Panc1 (cell line): ENCODE results near the gene C21orf91. TPM values are rescaled to one million over a fixed set of nuclear protein-coding genes. Genes with fewer than 3 reads are reported as not detected.

Experiments used
- ATAC-seq: fragments of 200-7000 bp; cut with Tn5 transposase; 2 replicates; pipeline ENCODE4 v1.9.1; 2020; ENCODE audit warnings: mild to moderate bottlenecking, moderate library complexity
- BruUV-seq: library from RNA; stranded (reverse); fragments of 400-500 nt; replicated peaks from 2 replicates; lab custom pipeline; 2021; lab: Mats Ljungman, UMichigan
- CTCF ChIA-PET: fragments of 300-600 bp; sonication (Branson Sonifier 250); formaldehyde crosslinking; loops from one replicate; lab custom pipeline; 2022; ENCODE audit warnings: antibody characterized with exemption; lab: Charles Lee
- POLR2A ChIA-PET: fragments of 300-600 bp; sonication (Branson Sonifier 250); formaldehyde crosslinking; loops from one replicate; lab custom pipeline; 2022; ENCODE audit warnings: antibody characterized with exemption; lab: Charles Lee
- DNase-seq: peaks from one replicate; pipeline ENCODE4 v3.0.0-alpha.2; 2010; ENCODE audit warnings: low read depth, low spot score
- H3K27ac ChIP-seq: 2 replicates; pipeline ENCODE4 v1.5.1; 2011; ENCODE audit warnings: mild to moderate bottlenecking, low read length, inconsistent platforms
- H3K27me3 ChIP-seq: fragments of 200-500 bp; sonication (Bioruptor generic); 2 replicates; pipeline ENCODE4 v1.6.0; 2014; ENCODE audit warnings: low read length, inconsistent platforms; ENCODE audit not compliant: control insufficient read depth, insufficient read depth
- H3K36me3 ChIP-seq: fragments of 200-500 bp; sonication (Bioruptor generic); 2 replicates; pipeline ENCODE4 v1.5.1; 2014; ENCODE audit warnings: inconsistent platforms, mild to moderate bottlenecking, low read length, moderate library complexity; ENCODE audit not compliant: control insufficient read depth, insufficient read depth
- H3K4me1 ChIP-seq: 2 replicates; pipeline ENCODE4 v1.5.1; 2011; ENCODE audit warnings: inconsistent platforms, mild to moderate bottlenecking, low read length, moderate library complexity; ENCODE audit not compliant: control insufficient read depth, insufficient read depth
- H3K4me3 ChIP-seq, 2 experiments: 2 replicates each; pipeline ENCODE4 v1.5.1; 2011 to 2012; ENCODE audit warnings: low read depth in 2 of 2, low read length in 2 of 2, mild to moderate bottlenecking in 2 of 2, inconsistent platforms in 1 of 2, moderate library complexity in 1 of 2
- H3K9me3 ChIP-seq: fragments of 200-500 bp; sonication (Bioruptor generic); 2 replicates; pipeline ENCODE4 v1.5.1; 2014; ENCODE audit warnings: low read depth, mild to moderate bottlenecking, inconsistent platforms, low read length, moderate library complexity; ENCODE audit not compliant: control insufficient read depth, insufficient read depth
- POLR2AphosphoS5 ChIP-seq: IDR thresholded peaks from 2 replicates; pipeline ENCODE4 v1.6.1; 2012; ENCODE audit warnings: mild to moderate bottlenecking, low read depth, low read length, moderate library complexity
- SIN3A ChIP-seq: IDR thresholded peaks from 2 replicates; pipeline ENCODE4 v1.6.1; 2012; ENCODE audit warnings: low read depth, mild to moderate bottlenecking, low read length, moderate library complexity, borderline replicate concordance; ENCODE audit not compliant: insufficient read depth
- TCF7L2 ChIP-seq: IDR thresholded peaks from 2 replicates; pipeline ENCODE4 v1.6.1; 2011; ENCODE audit warnings: mild to moderate bottlenecking, low read depth, low read length, inconsistent platforms
- in situ Hi-C: cut with HindIII; loops from 2 replicates; pipeline ENCODE4 v1.10.0; 2016; ENCODE audit warnings: low sequenced_read_pairs, low pct_unique_long_range_greater_than_20kb
- intact Hi-C: fragments of 100-400 bp; cut with micrococcal nuclease; formaldehyde crosslinking; loops from one replicate; pipeline ENCODE4 v1.10.0; 2022; ENCODE audit not compliant: unreplicated experiment
- total RNA-seq: library from RNA; stranded (reverse); gene quantifications from one replicate; pipeline ENCODE4 v1.2.1, GENCODE V29; 2021; ENCODE audit not compliant: unreplicated experiment
- TF ChIP-seq, protein P1 (sequence below): fragments of 450-650 bp; IDR thresholded peaks from 2 replicates; pipeline ENCODE4 v1.5.1; 2017; ENCODE audit warnings: mild to moderate bottlenecking
- TF ChIP-seq, protein P2 (sequence below), 2 experiments: IDR thresholded peaks; 2 replicates each; pipeline ENCODE4 v1.6.1; 2011 to 2012; ENCODE audit warnings: low read depth in 2 of 2, control low read depth in 1 of 2, low read length in 1 of 2, mild to moderate bottlenecking in 1 of 2, moderate library complexity in 1 of 2; ENCODE audit not compliant: insufficient read depth in 1 of 2

The C21orf91 gene
- total RNA-seq, 1 experiment from 2014 or later = 13.3 TPM

DNA sequence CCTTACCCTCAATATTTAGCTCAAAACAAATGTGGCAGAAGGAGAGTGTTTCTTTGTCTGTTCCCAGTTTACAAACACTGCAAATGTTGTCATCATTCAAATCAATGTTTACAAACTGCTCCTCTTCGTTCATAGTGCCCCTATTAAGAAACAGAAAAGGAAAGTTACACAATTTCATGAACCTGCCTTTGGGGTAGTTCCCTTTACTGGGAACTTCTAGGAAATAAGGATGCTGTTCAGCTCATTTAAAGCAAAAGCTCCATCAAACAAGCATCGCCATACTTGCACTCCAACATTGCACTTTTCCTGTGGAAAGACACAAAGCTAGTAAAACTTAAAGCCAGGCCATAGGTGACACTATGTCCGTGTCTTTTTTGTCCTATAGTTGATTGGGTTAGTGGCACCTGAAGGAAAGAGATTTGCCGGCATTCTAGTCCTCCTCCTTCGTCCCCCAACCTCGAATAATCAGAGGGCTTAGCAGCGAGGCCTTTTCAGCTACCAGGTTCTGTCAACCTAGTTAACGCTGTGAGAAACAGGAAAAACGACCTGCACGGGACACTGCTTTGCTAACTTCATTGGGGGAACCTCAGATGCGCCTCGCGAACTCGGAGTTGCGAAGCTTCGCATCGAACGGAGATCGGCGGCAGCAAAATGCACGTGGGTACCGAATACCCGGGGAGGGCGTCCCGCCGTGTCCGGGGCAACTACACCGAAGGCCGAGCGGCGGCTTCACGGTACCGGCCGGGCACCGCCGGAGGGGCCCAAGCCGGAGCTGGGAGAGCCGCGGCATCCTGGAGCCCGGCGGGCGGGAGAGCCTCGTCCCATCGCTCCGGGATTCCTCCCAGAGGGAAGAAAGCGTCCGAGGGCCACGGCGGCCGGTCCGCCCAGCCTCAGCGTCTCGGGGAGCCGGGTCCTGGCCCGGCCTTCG, 706 bp downstream of the C21orf91 start:
- TF ChIP-seq, protein P1, sequence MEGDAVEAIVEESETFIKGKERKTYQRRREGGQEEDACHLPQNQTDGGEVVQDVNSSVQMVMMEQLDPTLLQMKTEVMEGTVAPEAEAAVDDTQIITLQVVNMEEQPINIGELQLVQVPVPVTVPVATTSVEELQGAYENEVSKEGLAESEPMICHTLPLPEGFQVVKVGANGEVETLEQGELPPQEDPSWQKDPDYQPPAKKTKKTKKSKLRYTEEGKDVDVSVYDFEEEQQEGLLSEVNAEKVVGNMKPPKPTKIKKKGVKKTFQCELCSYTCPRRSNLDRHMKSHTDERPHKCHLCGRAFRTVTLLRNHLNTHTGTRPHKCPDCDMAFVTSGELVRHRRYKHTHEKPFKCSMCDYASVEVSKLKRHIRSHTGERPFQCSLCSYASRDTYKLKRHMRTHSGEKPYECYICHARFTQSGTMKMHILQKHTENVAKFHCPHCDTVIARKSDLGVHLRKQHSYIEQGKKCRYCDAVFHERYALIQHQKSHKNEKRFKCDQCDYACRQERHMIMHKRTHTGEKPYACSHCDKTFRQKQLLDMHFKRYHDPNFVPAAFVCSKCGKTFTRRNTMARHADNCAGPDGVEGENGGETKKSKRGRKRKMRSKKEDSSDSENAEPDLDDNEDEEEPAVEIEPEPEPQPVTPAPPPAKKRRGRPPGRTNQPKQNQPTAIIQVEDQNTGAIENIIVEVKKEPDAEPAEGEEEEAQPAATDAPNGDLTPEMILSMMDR = no peak
- no peak for TF ChIP-seq TCF7L2
- TF ChIP-seq, protein P2, sequence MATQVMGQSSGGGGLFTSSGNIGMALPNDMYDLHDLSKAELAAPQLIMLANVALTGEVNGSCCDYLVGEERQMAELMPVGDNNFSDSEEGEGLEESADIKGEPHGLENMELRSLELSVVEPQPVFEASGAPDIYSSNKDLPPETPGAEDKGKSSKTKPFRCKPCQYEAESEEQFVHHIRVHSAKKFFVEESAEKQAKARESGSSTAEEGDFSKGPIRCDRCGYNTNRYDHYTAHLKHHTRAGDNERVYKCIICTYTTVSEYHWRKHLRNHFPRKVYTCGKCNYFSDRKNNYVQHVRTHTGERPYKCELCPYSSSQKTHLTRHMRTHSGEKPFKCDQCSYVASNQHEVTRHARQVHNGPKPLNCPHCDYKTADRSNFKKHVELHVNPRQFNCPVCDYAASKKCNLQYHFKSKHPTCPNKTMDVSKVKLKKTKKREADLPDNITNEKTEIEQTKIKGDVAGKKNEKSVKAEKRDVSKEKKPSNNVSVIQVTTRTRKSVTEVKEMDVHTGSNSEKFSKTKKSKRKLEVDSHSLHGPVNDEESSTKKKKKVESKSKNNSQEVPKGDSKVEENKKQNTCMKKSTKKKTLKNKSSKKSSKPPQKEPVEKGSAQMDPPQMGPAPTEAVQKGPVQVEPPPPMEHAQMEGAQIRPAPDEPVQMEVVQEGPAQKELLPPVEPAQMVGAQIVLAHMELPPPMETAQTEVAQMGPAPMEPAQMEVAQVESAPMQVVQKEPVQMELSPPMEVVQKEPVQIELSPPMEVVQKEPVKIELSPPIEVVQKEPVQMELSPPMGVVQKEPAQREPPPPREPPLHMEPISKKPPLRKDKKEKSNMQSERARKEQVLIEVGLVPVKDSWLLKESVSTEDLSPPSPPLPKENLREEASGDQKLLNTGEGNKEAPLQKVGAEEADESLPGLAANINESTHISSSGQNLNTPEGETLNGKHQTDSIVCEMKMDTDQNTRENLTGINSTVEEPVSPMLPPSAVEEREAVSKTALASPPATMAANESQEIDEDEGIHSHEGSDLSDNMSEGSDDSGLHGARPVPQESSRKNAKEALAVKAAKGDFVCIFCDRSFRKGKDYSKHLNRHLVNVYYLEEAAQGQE (IDR thresholded peaks at IDR 0.05; ENCODE audit: insufficient read depth in 1 of 2, low read depth in 2 of 2, low read length in 1 of 2) = no peak
- CTCF ChIA-PET = no interaction called here
- DNase-seq (no peak), ATAC-seq (peak; percentile 62)
- Histone ChIP-seq H3K4me3 (peak overlapping the region; percentile 75 to 83), H3K36me3 (peaks cover 3% of the 10 kb centered on the region), H3K27me3 (no peaks in the 10 kb centered on the region), H3K27ac (peak overlapping the region; percentile 72), H3K9me3 (no peaks in the 10 kb centered on the region), H3K4me1 (0 out of 2 replicates have a peak, but pooled peaks cover 3% of the 10 kb centered on the region)
- intact Hi-C loops = no loop called here
- no TSS peak for BruUV-seq
- in situ Hi-C loops = no loop called here
- POLR2A ChIA-PET = interaction anchor here (0.6 kb wide), 2 partner anchors 8 to 14 kb away, joined by 3 to 5 read pairs; no protein-coding TSS in a partner anchor

DNA sequence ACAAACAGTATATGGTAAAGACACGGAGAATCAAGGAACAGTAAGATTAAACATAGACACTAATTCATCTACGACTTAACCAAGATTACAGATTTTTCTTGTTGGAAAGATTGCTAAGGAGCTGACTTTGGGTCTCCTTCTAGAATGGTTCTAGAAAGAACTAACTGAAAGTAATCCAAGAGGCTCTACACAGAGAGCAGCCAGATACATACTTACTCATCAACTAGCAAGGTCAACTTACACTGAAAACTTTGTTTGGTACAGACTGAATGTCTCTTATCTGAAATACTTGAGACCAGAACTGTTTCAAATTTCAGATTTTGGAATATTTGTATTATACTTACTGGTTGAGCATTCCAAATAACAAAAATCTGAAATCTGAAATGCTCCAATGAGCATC, 5.8 kb downstream of the C21orf91 start:
- no TSS peak for BruUV-seq
- no peak overlapping the region for H3K27ac ChIP-seq
- no peak overlapping the region for H3K4me3 ChIP-seq
- ChIA-PET POLR2A (no interaction called here), CTCF (no interaction called here)
- H3K9me3 ChIP-seq = no peaks in the 10 kb centered on the region
- no peak for DNase-seq
- no peaks in the 10 kb centered on the region; the same call in 1 of the 2 replicates for H3K36me3 ChIP-seq
- ATAC-seq = no peak
- intact Hi-C loops (no loop called here), in situ Hi-C loops (no loop called here)
- TF ChIP-seq POLR2AphosphoS5 (no peak), SIN3A (no peak), TCF7L2 (no peak)
- TF ChIP-seq, protein P2 (IDR thresholded peaks at IDR 0.05; ENCODE audit: insufficient read depth in 1 of 2, low read depth in 2 of 2, low read length in 1 of 2) = no peak
- TF ChIP-seq, protein P1 = no peak
- H3K4me1 ChIP-seq = no peaks in the 10 kb centered on the region
- no peaks in the 10 kb centered on the region for H3K27me3 ChIP-seq
